WI38 (cell line): Measurements from ENCODE around the gene ISG15.

Experiments
- H3K4me3 ChIP-seq: 2 replicates; pipeline ENCODE4 v1.5.1; 2011; ENCODE audit warnings: low read depth, mild to moderate bottlenecking, control low read depth, low read length
- TF ChIP-seq, protein P1 (sequence below): IDR thresholded peaks from 2 replicates; pipeline ENCODE4 v1.5.1; 2012; ENCODE audit warnings: low read depth, mild to moderate bottlenecking, control low read depth, low read length

ISG15 gene

GRCh38 chr1:978835-979743 lies 34.2 kb upstream of the ISG15 start:
- TF ChIP-seq, protein P1, sequence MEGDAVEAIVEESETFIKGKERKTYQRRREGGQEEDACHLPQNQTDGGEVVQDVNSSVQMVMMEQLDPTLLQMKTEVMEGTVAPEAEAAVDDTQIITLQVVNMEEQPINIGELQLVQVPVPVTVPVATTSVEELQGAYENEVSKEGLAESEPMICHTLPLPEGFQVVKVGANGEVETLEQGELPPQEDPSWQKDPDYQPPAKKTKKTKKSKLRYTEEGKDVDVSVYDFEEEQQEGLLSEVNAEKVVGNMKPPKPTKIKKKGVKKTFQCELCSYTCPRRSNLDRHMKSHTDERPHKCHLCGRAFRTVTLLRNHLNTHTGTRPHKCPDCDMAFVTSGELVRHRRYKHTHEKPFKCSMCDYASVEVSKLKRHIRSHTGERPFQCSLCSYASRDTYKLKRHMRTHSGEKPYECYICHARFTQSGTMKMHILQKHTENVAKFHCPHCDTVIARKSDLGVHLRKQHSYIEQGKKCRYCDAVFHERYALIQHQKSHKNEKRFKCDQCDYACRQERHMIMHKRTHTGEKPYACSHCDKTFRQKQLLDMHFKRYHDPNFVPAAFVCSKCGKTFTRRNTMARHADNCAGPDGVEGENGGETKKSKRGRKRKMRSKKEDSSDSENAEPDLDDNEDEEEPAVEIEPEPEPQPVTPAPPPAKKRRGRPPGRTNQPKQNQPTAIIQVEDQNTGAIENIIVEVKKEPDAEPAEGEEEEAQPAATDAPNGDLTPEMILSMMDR, result no peak
- H3K4me3 ChIP-seq, result no peak overlapping the region

- no peak overlapping the region for H3K4me3 ChIP-seq
- TF ChIP-seq, protein P1, result no peak
Measured at GRCh38 chr1:979744-980072, 33.6 kb upstream of the ISG15 start.

GRCh38 chr1:980137-980571 lies 33.1 kb upstream of the ISG15 start:
- H3K4me3 ChIP-seq, result no peak overlapping the region
- TF ChIP-seq, protein P1, result no peak

GRCh38 chr1:980602-981395 lies 32.5 kb upstream of the ISG15 start:
- H3K4me3 ChIP-seq, result no peak overlapping the region
- TF ChIP-seq, protein P1, result no peak

GRCh38 chr1:981491-981954 lies 31.8 kb upstream of the ISG15 start:
- TF ChIP-seq, protein P1, result no peak
- H3K4me3 ChIP-seq, result no peak overlapping the region

GRCh38 chr1:981955-982558 lies 31.2 kb upstream of the ISG15 start, which contains the start of gene PERM1:
PERM1 (minus strand) TSS chr1:982093; CDS start chr1:981029, 1,064 bp downstream.
- H3K4me3 ChIP-seq, result no peak within 1 kb of the TSS
- TF ChIP-seq, protein P1, result no peak
